ACC112 (cell line): ENCODE measurements around the gene CCR9.
A peak's percentile ranks its signal among the peaks of the same experiment; 100 is the strongest.
"Not testable (repeated sequence)": the region's sequence is repeated elsewhere in the genome, so short reads cannot be mapped to it uniquely, and the experiment has no call there.

ENCODE experiments used
- H2AFZ ChIP-seq: fragments of 200-600 bp; sonication (generic); one replicate; pipeline ENCODE4 v1.6.0; 2017; ENCODE audit warnings: antibody characterized with exemption, low read length; ENCODE audit not compliant: unreplicated experiment
- H3K27ac ChIP-seq: fragments of 200-600 bp; sonication (generic); 2 replicates; pipeline ENCODE4 v1.5.1; 2014; ENCODE audit warnings: low read depth, mild to moderate bottlenecking, antibody characterized with exemption, low read length, moderate library complexity
- H3K27me3 ChIP-seq: fragments of 200-600 bp; sonication (generic); 2 replicates; pipeline ENCODE4 v1.6.1; 2014; ENCODE audit warnings: mild to moderate bottlenecking, antibody characterized with exemption, low read length, moderate library complexity, mixed read lengths; ENCODE audit not compliant: insufficient read depth
- H3K36me3 ChIP-seq: fragments of 200-600 bp; sonication (generic); 2 replicates; pipeline ENCODE4 v1.6.1; 2016; ENCODE audit warnings: mild to moderate bottlenecking, antibody characterized with exemption, low read length, moderate library complexity, mixed read lengths; ENCODE audit not compliant: insufficient read depth
- H3K4me1 ChIP-seq: fragments of 200-600 bp; sonication (generic); one replicate; pipeline ENCODE4 v1.6.1; 2016; ENCODE audit warnings: low read length, mixed read lengths; ENCODE audit not compliant: insufficient read depth, unreplicated experiment, control insufficient read depth
- H3K4me3 ChIP-seq: fragments of 200-600 bp; sonication (generic); 2 replicates; pipeline ENCODE4 v1.5.1; 2014; ENCODE audit warnings: mild to moderate bottlenecking, low read depth, low read length
- H3K79me2 ChIP-seq: fragments of 200-600 bp; sonication (generic); one replicate; pipeline ENCODE4 v1.6.0; 2016; ENCODE audit warnings: low read length; ENCODE audit not compliant: control insufficient read depth, unreplicated experiment, insufficient read depth

Gene CCR9, protein sequence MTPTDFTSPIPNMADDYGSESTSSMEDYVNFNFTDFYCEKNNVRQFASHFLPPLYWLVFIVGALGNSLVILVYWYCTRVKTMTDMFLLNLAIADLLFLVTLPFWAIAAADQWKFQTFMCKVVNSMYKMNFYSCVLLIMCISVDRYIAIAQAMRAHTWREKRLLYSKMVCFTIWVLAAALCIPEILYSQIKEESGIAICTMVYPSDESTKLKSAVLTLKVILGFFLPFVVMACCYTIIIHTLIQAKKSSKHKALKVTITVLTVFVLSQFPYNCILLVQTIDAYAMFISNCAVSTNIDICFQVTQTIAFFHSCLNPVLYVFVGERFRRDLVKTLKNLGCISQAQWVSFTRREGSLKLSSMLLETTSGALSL

DNA sequence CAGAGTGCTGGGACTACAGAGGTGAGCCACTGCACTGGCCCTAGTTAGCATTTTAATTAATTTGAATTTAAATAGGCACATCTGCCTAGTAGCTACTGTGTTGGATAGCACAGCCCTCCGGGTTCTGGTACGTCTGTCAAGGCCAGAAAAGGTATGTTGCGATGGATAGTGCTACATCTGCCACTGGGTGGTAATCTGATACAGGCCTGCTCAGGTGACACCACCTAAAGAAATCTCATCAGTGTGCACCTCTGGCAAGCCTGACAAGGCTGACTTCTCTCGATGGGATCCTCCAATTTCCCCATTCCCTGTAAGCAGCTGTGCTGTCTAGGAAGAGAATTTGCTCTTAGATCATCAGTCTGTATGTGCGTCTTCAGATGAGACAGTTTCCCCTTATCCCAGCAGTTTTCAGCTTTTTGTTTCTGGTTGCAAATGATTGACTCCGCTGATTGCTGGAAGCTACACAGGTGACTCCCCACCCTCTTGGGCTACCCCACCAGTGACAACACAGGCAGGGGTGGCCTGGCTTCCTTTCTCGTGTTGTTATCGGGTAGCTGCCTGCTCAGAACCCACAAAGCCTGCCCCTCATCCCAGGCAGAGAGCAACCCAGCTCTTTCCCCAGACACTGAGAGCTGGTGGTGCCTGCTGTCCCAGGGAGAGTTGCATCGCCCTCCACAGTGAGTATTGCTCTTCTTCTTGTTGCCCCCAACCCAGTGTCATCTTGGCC is at the start of gene CCR9:
CCR9 (plus strand) TSS at position 565 of the 727 bp plus-strand sequence. CDS start 8,391 bp downstream, outside the sequence.
- no peak within 1 kb of the TSS for H2AFZ ChIP-seq
- peaks cover 53% of the 10 kb centered on the region for H3K27me3 ChIP-seq
- no peaks in the 10 kb centered on the region for H3K79me2 ChIP-seq
- no peak within 1 kb of the TSS for H3K27ac ChIP-seq
- peaks cover 4% of the 10 kb centered on the region for H3K4me1 ChIP-seq
- no peak within 1 kb of the TSS for H3K4me3 ChIP-seq
- H3K36me3 ChIP-seq: no peaks in the 10 kb centered on the region

- Histone ChIP-seq H3K27ac (no peak overlapping the region), H3K4me1 (peaks cover 4% of the 10 kb centered on the region), H3K27me3 (no peaks in the 10 kb centered on the region; the same call in 1 of the 2 replicates), H3K4me3 (no peak overlapping the region), H2AFZ (no peak overlapping the region), H3K79me2 (no peaks in the 10 kb centered on the region), H3K36me3 (peaks cover 4% of the 10 kb centered on the region; the same call in 1 of the 2 replicates)
These were observed 47.9 kb upstream of the CCR9 start for GRCh38 chr3:45838466-45838865.

- Histone ChIP-seq H3K79me2 (no peaks in the 10 kb centered on the region), H3K27ac (peak overlapping the region; percentile 51; the same call in 1 of the 2 replicates), H3K36me3 (no peaks in the 10 kb centered on the region), H2AFZ (peak overlapping the region; percentile 92), H3K4me1 (peaks cover 4% of the 10 kb centered on the region), H3K4me3 (peak overlapping the region; percentile 94), H3K27me3 (peaks cover 24% of the 10 kb centered on the region)
These were observed 45.0 kb upstream of the CCR9 start for GRCh38 chr3:45841420-45841756.

DNA sequence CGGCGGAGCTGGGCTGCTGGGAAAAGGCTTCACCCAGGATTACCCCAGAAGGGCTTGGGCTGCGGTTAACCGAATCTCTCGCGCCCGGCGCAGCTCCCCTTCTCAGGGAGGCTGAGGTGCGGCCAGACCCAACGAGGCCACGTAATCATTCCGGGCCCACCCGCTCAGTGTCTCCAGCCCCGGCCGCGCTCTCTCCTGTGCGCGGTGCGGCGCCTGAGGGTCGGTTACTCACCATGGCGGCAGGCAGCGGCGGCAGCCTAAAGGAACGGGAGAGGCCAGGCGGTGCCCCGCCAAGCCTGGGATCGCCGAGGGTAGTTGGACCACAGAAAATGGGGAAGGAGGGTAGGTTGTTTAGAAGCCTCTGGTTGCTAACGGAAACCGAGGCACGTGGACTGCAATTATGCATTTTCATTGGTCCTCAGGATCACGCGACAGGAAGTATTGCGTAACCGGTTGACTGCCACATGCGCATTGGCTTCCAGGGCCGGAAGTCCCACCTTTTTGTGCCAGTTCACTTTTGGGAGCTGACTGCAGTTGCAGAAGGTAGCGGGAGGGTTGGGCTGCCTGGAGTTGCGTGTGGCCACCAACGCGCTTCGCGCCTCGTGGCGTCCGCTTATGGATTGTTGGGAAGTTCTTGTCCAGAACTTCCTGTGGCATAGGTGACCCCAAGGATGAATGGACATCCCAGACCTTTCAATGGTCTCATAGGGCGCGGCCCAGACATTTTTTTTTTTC is 44.4 kb upstream of the CCR9 start, which contains the start of gene LZTFL1:
LZTFL1 (minus strand) TSS at position 363 of the 735 bp plus-strand sequence; CDS start at position 235, 128 bp downstream.
- H3K4me1 ChIP-seq: peaks cover 4% of the 10 kb centered on the region
- peak within 1 kb of the TSS; percentile 94 for H3K4me3 ChIP-seq
- H3K36me3 ChIP-seq: no peaks in the 10 kb centered on the region
- no peaks in the 10 kb centered on the region for H3K79me2 ChIP-seq
- peak within 1 kb of the TSS; percentile 92 for H2AFZ ChIP-seq
- peak within 1 kb of the TSS; percentile 51; the same call in 1 of the 2 replicates for H3K27ac ChIP-seq
- H3K27me3 ChIP-seq: peaks cover 29% of the 10 kb centered on the region

DNA sequence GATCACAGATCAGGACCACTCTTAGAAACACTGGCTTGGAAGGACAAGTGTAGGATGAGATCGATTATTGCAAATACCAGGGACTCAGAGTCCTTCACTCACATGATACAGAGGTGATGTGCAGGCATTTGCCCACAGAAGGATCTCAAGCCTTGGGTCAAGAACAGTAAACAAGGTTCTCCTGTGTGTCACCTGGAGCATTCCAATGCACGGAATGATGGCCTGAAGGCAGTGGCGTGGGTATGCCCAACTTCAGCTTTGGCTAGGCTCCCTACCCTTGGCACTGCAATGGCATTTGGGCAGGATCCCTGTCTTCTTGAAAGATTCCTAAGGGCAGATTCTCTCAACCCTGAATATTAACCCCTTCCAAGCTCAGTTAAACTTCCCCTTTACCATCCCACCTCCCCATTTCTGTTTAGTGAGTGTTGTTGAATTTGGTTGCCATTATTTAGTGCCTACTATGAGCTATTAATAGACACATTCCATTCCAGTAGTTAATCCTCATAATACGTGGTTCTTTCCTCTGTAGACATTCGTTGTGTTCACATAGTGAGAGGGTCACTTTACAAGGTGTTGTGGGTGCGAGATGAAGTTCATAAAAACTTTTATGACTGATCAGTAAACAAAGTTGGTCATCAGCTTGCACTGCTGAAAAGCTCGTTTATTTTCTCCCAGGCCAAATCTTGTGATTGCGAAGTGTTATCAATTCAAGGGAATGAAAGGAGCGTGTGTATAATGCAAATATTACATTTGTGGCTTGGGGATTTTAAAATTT is 43.3 kb upstream of the CCR9 start:
- no peak overlapping the region for H2AFZ ChIP-seq
- H3K36me3 ChIP-seq: no peaks in the 10 kb centered on the region
- no peaks in the 10 kb centered on the region for H3K79me2 ChIP-seq
- peaks cover 4% of the 10 kb centered on the region for H3K4me1 ChIP-seq
- H3K27ac ChIP-seq: no peak overlapping the region
- peaks cover 40% of the 10 kb centered on the region for H3K27me3 ChIP-seq
- 0 out of 2 replicates have a peak overlapping the region, but pooled peaks have one; percentile 94 for H3K4me3 ChIP-seq

DNA sequence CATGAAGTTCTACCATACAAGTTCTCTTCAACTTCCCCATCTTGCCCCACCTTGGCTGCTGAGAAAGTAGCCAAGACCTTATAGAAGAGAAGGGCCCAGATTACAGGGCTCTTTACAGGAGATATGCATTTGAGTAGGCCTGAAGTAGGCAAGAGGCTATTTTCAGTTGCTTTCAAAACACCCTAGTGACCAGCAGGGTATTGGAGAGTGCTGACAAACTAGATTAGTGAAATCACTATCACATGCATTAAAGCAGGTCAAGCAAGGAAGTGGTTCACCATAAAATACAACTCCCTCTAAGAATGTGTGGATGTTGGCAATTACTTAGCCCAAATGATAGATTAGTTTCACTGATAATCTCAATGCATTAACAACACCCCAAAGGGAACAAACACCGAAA is 41.7 kb upstream of the CCR9 start:
- H2AFZ ChIP-seq: no peak overlapping the region
- no peaks in the 10 kb centered on the region for H3K36me3 ChIP-seq
- H3K27me3 ChIP-seq: peaks cover 56% of the 10 kb centered on the region
- peaks cover 4% of the 10 kb centered on the region for H3K4me1 ChIP-seq
- no peak overlapping the region for H3K4me3 ChIP-seq
- H3K27ac ChIP-seq: no peak overlapping the region
- H3K79me2 ChIP-seq: no peaks in the 10 kb centered on the region

- H3K4me1 ChIP-seq: no peaks in the 10 kb centered on the region
- no peak overlapping the region for H2AFZ ChIP-seq
- H3K4me3 ChIP-seq: no peak overlapping the region
- H3K27me3 ChIP-seq: peaks cover 94% of the 10 kb centered on the region
- no peak overlapping the region for H3K27ac ChIP-seq
- H3K36me3 ChIP-seq: no peaks in the 10 kb centered on the region
- no peaks in the 10 kb centered on the region for H3K79me2 ChIP-seq
These were observed 38.0 kb upstream of the CCR9 start for GRCh38 chr3:45848392-45848791.

DNA sequence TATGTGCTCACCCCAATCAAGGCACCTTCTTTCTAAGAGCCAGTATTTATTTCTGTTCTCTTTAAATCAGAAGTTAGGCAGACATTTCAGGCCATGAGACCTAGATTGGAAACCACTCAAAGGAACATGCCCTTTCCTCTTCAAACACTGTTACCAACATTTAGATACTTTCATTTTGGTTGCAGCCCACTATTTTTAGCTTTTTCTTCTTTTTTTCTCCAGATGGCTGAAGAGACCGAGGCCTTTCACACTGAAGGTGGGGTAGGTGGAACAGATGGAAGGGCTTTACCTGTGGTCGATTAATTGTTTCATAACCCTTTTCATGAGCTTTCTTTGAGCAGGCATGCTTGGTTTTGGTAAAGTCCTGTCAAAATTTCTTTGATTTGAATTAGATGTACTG is 33.5 kb upstream of the CCR9 start:
- no peaks in the 10 kb centered on the region for H3K79me2 ChIP-seq

GRCh38 chr3:45856323-45856722 is 30.0 kb upstream of the CCR9 start:
- not testable (repeated sequence) for H3K4me3 ChIP-seq, H2AFZ ChIP-seq, H3K27ac ChIP-seq, H3K36me3 ChIP-seq, H3K79me2 ChIP-seq, H3K4me1 ChIP-seq
- peaks cover 83% of the 10 kb centered on the region for H3K27me3 ChIP-seq

More for the DNA sequence above, 33.5 kb upstream of the CCR9 start:
- Histone ChIP-seq H3K36me3 (no peaks in the 10 kb centered on the region), H3K27ac (no peak overlapping the region), H2AFZ (no peak overlapping the region), H3K27me3 (peaks cover 91% of the 10 kb centered on the region), H3K4me3 (no peak overlapping the region), H3K4me1 (no peaks in the 10 kb centered on the region)

DNA sequence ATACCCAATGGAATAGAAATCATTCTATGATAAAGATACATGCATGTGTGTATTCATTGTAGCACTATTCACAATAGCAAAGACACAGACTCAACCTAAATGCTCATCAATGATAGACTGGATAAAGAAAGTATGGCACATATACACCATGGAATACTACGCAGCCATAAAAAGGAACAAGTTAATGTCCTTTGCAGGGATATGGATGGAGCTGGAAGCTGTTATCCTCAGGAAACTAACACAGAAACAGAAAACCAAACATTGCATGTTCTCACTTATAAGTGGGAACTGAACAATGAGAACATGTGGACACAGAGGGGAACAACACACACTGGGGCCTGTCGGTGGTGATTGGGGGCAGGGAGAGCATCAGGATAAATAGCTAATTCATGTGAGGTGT is 29.3 kb upstream of the CCR9 start:
- not testable (repeated sequence) for H3K27ac ChIP-seq, H3K4me3 ChIP-seq, H3K36me3 ChIP-seq, H3K4me1 ChIP-seq, H2AFZ ChIP-seq, H3K79me2 ChIP-seq
- H3K27me3 ChIP-seq: peaks cover 83% of the 10 kb centered on the region
